Vagina (tissue), 2 donors: ENCODE data around the gene ATP6V0A1. TPM values are rescaled to one million over a fixed set of nuclear protein-coding genes. Genes with fewer than 3 reads are reported as not detected.
"Not testable (repeated sequence)": the region's sequence is repeated elsewhere in the genome, so short reads cannot be mapped to it uniquely, and the experiment has no call there.

Experiments used
- DNase-seq, 2 donors: peaks; one replicate each; pipeline ENCODE4 v3.0.0-alpha.2; 2017; ENCODE audit errors: extremely low spot score in 2 of 2
- H3K27ac ChIP-seq: fragments of 200-600 bp; sonication (generic); one replicate; pipeline ENCODE4 v1.5.1; 2019
- H3K27me3 ChIP-seq: fragments of 200-600 bp; sonication (generic); one replicate; pipeline ENCODE4 v1.5.1; 2019
- H3K36me3 ChIP-seq, 2 donors: fragments of 200-600 bp; sonication (generic); one replicate each; pipeline ENCODE4 v1.5.1; 2017 to 2019
- H3K4me1 ChIP-seq: fragments of 200-600 bp; sonication (generic); one replicate; pipeline ENCODE4 v1.5.1; 2019
- H3K4me3 ChIP-seq, 2 donors: fragments of 200-600 bp; sonication (generic); 1 replicate in 1 of 2; 2 replicates in 1 of 2; pipeline ENCODE4 v1.5.1; 2016 to 2019
- H3K9me3 ChIP-seq: fragments of 200-600 bp; sonication (generic); one replicate; pipeline ENCODE4 v1.5.1; 2019
- POLR2A ChIP-seq, 2 donors: fragments of 450-650 bp; IDR thresholded peaks; one replicate each; pipeline ENCODE4 v1.6.1; 2017; ENCODE audit warnings: antibody characterized with exemption in 2 of 2, mild to moderate bottlenecking in 2 of 2, moderate library complexity in 2 of 2
- POLR2AphosphoS5 ChIP-seq, 2 donors: sonication (generic); formaldehyde crosslinking; IDR thresholded peaks; one replicate each; pipeline ENCODE4 v1.9.0; 2017; ENCODE audit warnings: antibody characterized with exemption in 2 of 2, mild to moderate bottlenecking in 2 of 2, low read depth in 1 of 2; ENCODE audit not compliant: insufficient read depth in 1 of 2
- intact Hi-C: fragments of 100-400 bp; cut with DNase I; formaldehyde crosslinking; loops from one replicate; pipeline ENCODE4 v1.15.1; 2023
- total RNA-seq: library from RNA; depleted of rRNA; stranded (reverse); fragments of >200 nt; gene quantifications from one replicate; pipeline ENCODE4 v1.2.3, GENCODE V29; 2016
- TF ChIP-seq, protein P1 (sequence below), 3 experiments: fragments of 450-650 bp in 2 of 3; fragments of 200-600 bp in 1 of 3; sonication (generic) in 1 of 3; IDR thresholded peaks; one replicate each; pipeline ENCODE4 v1.5.1; 2017 to 2019; ENCODE audit warnings: antibody characterized with exemption in 3 of 3, mild to moderate bottlenecking in 2 of 3, moderate library complexity in 2 of 3

The ATP6V0A1 gene
- total RNA-seq, 1 donor from 2014 or later, result 72.4 TPM

DNA sequence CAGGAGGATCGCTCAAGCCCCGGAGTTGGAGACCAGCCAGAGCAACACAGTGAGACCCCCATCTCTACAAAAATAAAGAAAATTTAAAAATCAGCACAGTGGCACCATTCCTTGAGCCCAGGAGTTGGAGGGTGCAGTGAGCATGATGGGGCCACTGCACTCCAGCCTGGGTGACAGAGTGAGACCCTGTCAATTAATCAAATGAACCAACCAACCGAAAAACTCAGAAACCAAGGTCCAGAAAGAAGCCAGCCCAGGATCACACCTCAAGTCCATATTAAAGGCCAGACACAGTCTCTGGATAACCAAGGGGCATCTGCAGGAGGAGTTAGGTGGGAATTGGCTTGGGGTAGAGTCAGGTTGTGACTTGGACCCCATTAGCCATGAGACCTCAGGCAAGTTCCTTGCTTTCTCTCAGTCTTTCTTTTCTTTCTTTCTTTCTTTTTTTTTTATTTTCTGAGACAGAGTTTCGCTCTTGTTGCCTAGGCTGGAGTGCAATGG, 96.5 kb downstream of the ATP6V0A1 start:
- DNase-seq, result peak in 1 of 2 donors; percentile 80
- Histone ChIP-seq H3K4me1 (peaks cover 29% of the 10 kb centered on the region), H3K9me3 (no peaks in the 10 kb centered on the region), H3K27me3 (no peaks in the 10 kb centered on the region), H3K4me3 (peak overlapping the region; percentile 72 to 76), H3K27ac (peak overlapping the region; percentile 74), H3K36me3 (no peaks in the 10 kb centered on the region)
- intact Hi-C loops, result no loop called here
- TF ChIP-seq POLR2A (IDR thresholded peaks at IDR 0.05), result no peak
- no peak for TF ChIP-seq POLR2AphosphoS5 (IDR thresholded peaks at IDR 0.05; ENCODE audit: insufficient read depth in 1 of 2, low read depth in 1 of 2)
- TF ChIP-seq, protein P1, sequence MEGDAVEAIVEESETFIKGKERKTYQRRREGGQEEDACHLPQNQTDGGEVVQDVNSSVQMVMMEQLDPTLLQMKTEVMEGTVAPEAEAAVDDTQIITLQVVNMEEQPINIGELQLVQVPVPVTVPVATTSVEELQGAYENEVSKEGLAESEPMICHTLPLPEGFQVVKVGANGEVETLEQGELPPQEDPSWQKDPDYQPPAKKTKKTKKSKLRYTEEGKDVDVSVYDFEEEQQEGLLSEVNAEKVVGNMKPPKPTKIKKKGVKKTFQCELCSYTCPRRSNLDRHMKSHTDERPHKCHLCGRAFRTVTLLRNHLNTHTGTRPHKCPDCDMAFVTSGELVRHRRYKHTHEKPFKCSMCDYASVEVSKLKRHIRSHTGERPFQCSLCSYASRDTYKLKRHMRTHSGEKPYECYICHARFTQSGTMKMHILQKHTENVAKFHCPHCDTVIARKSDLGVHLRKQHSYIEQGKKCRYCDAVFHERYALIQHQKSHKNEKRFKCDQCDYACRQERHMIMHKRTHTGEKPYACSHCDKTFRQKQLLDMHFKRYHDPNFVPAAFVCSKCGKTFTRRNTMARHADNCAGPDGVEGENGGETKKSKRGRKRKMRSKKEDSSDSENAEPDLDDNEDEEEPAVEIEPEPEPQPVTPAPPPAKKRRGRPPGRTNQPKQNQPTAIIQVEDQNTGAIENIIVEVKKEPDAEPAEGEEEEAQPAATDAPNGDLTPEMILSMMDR (IDR thresholded peaks at IDR 0.05), result no peak

DNA sequence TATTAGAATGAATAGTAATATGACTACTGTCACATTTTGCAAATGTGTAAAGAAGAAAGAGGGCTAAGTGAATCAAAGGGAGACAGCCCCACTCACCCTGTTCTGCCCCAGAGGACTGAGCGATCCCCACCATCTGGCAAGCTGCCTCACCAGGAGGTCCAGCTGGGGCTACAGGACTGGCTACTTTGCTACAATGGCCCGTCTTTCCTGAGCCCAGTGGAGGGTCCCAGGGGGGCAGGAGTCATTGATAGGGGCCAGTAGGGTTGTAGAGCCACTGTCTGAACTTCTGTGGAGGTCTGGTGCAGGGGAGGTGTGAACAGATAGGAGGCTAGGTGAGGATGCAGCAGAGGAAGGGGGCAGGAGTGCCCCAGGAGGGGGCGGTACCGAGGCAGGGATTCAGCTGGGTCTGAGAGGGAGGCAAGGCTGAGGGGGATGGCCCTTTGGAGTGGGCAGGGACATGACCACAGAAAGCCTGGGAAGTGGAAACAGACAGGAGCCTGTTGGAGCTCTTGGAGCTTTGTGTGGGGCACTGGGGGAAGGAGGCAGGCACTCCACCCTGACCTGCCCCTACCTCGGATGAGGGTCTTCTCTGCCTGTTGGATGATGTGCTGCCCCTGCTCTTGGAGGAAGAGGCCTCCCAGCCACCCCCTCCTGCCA, 97.4 kb downstream of the ATP6V0A1 start:
- intact Hi-C loops, DNase-seq, H3K4me3 ChIP-seq, H3K9me3 ChIP-seq, H3K27ac ChIP-seq, H3K36me3 ChIP-seq, H3K27me3 ChIP-seq: not testable (repeated sequence)
- peaks cover 29% of the 10 kb centered on the region for H3K4me1 ChIP-seq

GRCh38 chr17:42559075-42559474, 100.4 kb downstream of the ATP6V0A1 start:
- TF ChIP-seq POLR2AphosphoS5 (IDR thresholded peaks at IDR 0.05; ENCODE audit: insufficient read depth in 1 of 2, low read depth in 1 of 2) (no peak), POLR2A (IDR thresholded peaks at IDR 0.05) (no peak)
- TF ChIP-seq, protein P1 (IDR thresholded peaks at IDR 0.05), result no peak
- no peaks in the 10 kb centered on the region for H3K27me3 ChIP-seq
- H3K4me3 ChIP-seq, result no peak overlapping the region
- no peak for DNase-seq
- no peaks in the 10 kb centered on the region for H3K9me3 ChIP-seq
- H3K4me1 ChIP-seq, result peaks cover 40% of the 10 kb centered on the region
- peaks cover 0 to 4% of the 10 kb centered on the region in 2 donors for H3K36me3 ChIP-seq
- intact Hi-C loops, result no loop called here
- H3K27ac ChIP-seq, result no peak overlapping the region

DNA sequence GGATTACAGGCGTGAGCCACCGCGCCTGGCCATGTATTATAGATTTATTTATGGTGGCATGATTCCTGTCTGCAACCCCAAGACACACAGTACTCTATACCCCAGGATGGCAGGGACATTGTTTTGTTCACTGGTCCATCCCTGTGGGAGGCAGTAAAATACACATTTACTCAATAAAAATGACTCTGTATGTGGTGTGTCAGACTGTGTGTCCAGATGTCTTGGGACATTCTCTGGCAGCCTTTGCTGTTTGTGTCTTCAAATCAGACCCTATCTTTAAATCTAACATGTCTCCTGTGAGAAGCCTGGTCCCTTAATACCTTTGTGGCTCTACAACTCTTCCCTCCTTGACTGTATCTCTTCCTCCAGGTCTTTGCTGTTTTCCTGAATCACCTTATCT, 101.6 kb downstream of the ATP6V0A1 start:
- H3K4me3 ChIP-seq, result no peak overlapping the region
- peaks cover 0 to 16% of the 10 kb centered on the region in 2 donors for H3K36me3 ChIP-seq
- TF ChIP-seq POLR2AphosphoS5 (IDR thresholded peaks at IDR 0.05; ENCODE audit: insufficient read depth in 1 of 2, low read depth in 1 of 2) (no peak), POLR2A (IDR thresholded peaks at IDR 0.05) (no peak)
- TF ChIP-seq, protein P1 (IDR thresholded peaks at IDR 0.05), result no peak
- H3K9me3 ChIP-seq, result no peaks in the 10 kb centered on the region
- intact Hi-C loops, result no loop called here
- no peaks in the 10 kb centered on the region for H3K27me3 ChIP-seq
- DNase-seq, result no peak
- peaks cover 44% of the 10 kb centered on the region for H3K4me1 ChIP-seq
- no peak overlapping the region for H3K27ac ChIP-seq

DNA sequence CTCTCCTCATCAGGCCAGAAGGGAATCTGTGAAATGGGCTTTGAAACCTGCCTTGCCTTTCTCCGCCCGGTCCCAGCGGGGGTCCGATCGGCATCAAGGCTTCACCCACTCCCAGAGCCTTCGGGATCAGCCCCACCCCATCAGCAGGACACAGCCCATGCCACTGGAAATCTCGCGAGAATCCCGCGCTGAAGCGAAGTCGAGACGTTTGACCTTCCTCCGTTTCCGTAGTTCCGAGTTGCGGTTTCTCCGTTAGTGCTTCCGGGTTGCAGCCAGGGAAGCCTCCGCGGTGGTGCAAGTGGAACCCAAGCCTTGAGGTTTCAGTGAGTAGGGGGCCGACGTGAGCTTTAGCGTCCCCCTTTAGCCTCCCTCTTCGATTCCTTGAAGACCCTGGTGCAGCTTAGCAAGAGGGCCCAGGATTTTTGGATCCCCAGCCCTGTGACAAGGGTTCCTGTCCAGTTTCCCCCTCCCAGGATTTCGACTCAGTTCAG, 103.3 kb downstream of the ATP6V0A1 start, which contains the start of gene COASY:
COASY (plus strand) TSS at position 252 of the 491 bp plus-strand sequence. CDS start 475 bp downstream, outside the sequence.
- intact Hi-C loops, result no loop called here

More for the DNA sequence above, 103.3 kb downstream of the ATP6V0A1 start, which contains the start of gene COASY:
- TF ChIP-seq, protein P1 (IDR thresholded peaks at IDR 0.05), result peak in 1 of 3 experiments; percentile 19
- TF ChIP-seq POLR2A (IDR thresholded peaks at IDR 0.05), result no peak
- TF ChIP-seq POLR2AphosphoS5 (IDR thresholded peaks at IDR 0.05; ENCODE audit: insufficient read depth in 1 of 2, low read depth in 1 of 2), result peak; percentile 87 to 98
- Histone ChIP-seq H3K9me3 (no peaks in the 10 kb centered on the region), H3K27me3 (no peaks in the 10 kb centered on the region), H3K36me3 (peaks cover 0 to 22% of the 10 kb centered on the region in 2 donors), H3K4me3 (peak within 1 kb of the TSS; percentile 84 to 85), H3K4me1 (peaks cover 40% of the 10 kb centered on the region), H3K27ac (peak within 1 kb of the TSS; percentile 84)
- peak in 1 of 2 donors; percentile 95 for DNase-seq
